Left cardiac atrium (tissue), 4 donors: ENCODE data around the gene KLHL25. TPM values are rescaled to one million over a fixed set of nuclear protein-coding genes. Genes with fewer than 3 reads are reported as not detected.

ENCODE experiments used
- ATAC-seq, 2 donors: fragments of 200-7000 bp; cut with Tn5 transposase; one replicate each; pipeline ENCODE4 v1.9.1; 2020; ENCODE audit warnings: mild to moderate bottlenecking in 2 of 2, moderate library complexity in 2 of 2
- DNase-seq: peaks from one replicate; pipeline ENCODE4 v3.0.0-alpha.2; 2020
- intact Hi-C, 2 donors: fragments of 100-400 bp; cut with DNase I; formaldehyde crosslinking; loops; one replicate each; pipeline versions ENCODE4 v1.14.1 to v1.15.1; 2022 to 2023
- total RNA-seq, 2 donors: library from RNA; stranded (reverse); fragmentation: NEBNext Ultra II Directional; extraction: Animal tissue kit (Norgen Biotek cat#: 25700); gene quantifications; one replicate each; pipeline ENCODE4 v1.2.1, GENCODE V29; 2021
- donor health status: DM: no; HTN: yes; CAD: no.
- donor health status: DM: no; HTN: yes; CAD: no; lungs with severe emphysema.
- donor health status: DM: yes; HTN: yes; CAD: no.
- donor health status: Dilated cardiomyopathy.

KLHL25 gene
- total RNA-seq, 2 donors from 2014 or later, result 5.9 to 7.3 TPM

DNA sequence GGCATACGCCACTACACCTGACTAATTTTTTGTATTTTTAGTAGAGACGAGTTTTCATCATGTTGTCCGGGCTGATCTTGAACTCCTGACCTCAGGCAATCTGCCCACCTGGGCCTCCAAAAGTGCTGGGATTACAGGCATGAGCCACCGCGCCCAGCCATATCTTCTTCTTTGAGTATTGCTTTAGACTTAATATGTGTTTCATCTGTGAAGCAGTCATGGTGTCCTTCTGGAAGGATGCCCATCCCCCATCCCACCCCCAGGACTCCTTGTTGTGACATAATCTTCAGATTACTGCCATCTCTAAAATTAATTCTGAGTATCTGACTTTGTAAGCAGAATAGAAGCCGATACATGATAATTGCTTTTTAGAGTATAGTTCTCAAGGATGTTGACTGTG lies 57.7 kb downstream of the KLHL25 start:
- no peak for ATAC-seq
- intact Hi-C loops, result no loop called here
- DNase-seq, result no peak

DNA sequence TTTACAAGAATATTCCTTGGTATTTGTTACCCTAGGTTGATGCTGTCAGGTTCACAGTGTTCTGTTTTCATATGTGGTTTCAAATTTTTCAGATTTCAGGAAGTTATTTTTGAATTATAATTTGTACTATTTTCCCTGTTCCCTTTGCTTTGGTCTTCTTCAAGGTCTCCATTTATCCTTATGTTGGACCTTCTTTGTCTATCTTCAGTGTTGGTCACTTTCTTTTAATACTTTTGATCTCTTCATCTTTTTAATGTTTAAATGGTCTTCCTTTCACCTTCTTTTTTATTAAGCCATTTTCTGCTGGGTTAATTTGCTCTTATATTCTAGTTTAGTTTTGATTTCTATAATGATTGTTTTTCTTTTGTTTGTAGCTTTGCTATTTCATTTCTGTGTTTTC lies 61.3 kb downstream of the KLHL25 start:
- DNase-seq, result no peak
- intact Hi-C loops, result no loop called here
- no peak for ATAC-seq

GRCh38 chr15:85730001-85730820 lies 64.5 kb downstream of the KLHL25 start:
- no peak for DNase-seq
- ATAC-seq, result peak; percentile 61 to 74
- intact Hi-C loops, result no loop called here

DNA sequence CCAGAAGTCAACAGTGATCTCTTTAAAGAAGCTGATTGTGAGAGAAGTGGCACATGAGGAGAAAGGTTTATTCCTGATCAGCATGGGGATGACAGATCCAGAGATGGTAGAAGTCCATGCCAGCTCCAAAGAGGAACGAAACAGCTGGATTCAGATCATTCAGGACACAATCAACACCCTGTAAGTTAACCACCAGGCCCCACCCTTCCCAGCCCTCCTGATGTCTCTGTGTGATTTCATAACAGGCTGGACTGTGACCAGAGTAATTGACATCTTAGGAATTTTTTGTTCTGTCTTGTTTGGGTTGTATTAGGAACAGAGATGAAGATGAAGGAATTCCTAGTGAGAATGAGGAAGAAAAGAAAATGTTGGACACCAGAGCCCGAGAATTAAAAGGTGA lies 67.7 kb downstream of the KLHL25 start:
- DNase-seq (peak; percentile 52), ATAC-seq (peak; percentile 23 to 26)
- intact Hi-C loops, result loop anchor here in 1 of 2 donors (10.0 kb wide), 1 partner anchor 242 kb away; no protein-coding TSS in a partner anchor

- no peak for DNase-seq
- intact Hi-C loops, result loop anchor here in 1 of 2 donors (10.0 kb wide), 1 partner anchor 242 kb away; no protein-coding TSS in a partner anchor
- ATAC-seq, result no peak
Observed at GRCh38 chr15:85726454-85726853, 68.3 kb downstream of the KLHL25 start.

DNA sequence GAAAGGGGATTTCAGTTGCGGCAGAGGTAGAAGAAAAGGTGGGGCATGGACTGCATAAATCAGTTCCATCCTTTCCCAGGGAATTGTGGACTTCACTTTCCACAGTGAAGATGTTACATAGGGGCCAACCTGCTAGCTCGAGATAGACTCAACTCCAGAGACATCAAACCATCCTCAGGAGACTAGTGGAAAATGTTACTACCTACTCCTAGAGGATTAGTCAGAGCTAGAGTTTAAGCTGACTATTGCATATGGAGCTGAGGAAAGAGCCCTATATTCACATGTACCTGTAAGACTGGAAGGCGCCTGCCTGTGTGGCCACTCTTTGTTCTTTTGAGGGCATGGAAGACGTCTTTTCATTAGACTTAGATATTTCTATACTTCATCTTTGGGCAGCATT lies 69.2 kb downstream of the KLHL25 start:
- ATAC-seq (peak in 1 of 2 donors; percentile 6), DNase-seq (no peak)
- intact Hi-C loops, result loop anchor here in 1 of 2 donors (10.0 kb wide), 1 partner anchor 241 kb away; no protein-coding TSS in a partner anchor

- ATAC-seq (peak; percentile 62 to 67), DNase-seq (no peak)
- intact Hi-C loops, result loop anchor here in 1 of 2 donors (10.0 kb wide), 1 partner anchor 240 kb away; no protein-coding TSS in a partner anchor
Observed at GRCh38 chr15:85725019-85725418, 69.7 kb downstream of the KLHL25 start.

DNA sequence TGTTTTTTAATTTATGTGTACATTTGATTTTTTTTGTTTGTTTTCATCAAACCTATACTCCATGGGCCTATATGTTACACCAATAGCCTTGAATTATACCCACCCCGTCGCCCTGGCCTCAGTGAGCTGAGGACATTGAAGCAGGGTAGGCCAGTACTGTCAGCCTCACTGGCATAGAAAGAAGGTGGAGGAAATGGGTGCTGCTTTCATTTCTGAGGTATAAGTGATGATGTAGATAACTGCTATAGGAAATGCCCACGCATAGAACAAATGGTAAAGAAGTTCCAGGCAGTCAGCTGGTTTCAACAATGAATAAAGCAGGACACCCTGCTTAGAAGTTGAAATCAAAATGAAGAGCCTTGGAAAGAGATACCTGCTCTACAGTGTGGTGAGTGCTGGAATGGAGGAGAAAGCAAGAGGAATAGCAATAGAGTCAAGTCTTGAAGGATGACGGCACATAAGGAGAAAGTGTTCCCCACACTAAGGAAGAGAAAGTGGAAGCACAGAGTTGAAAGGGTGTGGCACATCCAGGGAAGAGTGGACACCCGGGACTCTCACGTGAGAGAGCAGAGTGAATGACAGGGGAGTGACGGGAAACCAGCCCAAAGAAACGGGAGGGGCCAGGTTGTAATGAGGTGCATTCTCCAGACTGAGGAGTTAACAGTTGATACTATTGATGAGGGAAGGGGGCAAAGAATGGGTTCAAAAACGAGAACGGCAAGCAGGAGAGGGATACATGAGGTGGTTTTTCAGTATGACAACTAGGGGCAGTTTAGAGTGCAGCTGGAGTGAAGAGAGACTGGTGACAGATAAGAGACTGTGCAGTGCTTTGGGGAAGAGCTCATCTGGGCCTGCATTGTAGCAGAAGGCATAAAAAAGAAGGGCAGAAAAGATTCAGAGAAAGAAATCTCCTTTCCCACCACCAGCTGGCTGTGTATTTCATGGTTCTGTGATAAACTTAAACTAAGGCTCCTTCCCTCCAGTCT lies 70.5 kb downstream of the KLHL25 start:
- DNase-seq, result no peak
- peak; percentile 44 to 58 for ATAC-seq
- intact Hi-C loops, result loop anchor here in 1 of 2 donors (10.0 kb wide), 1 partner anchor 239 kb away; no protein-coding TSS in a partner anchor

- DNase-seq (no peak), ATAC-seq (no peak)
- intact Hi-C loops, result loop anchor here in 1 of 2 donors (10.0 kb wide), 1 partner anchor 238 kb away; no protein-coding TSS in a partner anchor
Observed at GRCh38 chr15:85722374-85723152, 72.2 kb downstream of the KLHL25 start.

DNA sequence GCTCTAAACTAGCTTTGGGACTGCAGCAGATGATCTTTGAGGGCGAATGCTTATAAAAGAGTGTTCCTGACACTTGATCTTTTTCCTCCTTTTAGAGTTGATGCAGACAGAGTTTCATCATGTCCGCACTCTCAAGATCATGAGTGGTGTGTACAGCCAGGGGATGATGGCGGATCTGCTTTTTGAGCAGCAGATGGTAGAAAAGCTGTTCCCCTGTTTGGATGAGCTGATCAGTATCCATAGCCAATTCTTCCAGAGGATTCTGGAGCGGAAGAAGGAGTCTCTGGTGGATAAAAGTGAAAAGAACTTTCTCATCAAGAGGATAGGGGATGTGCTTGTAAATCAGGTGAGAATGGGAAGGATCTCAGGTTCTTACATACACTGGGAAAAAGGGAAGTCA lies 75.7 kb downstream of the KLHL25 start:
- ATAC-seq (no peak), DNase-seq (no peak)
- intact Hi-C loops, result no loop called here

DNA sequence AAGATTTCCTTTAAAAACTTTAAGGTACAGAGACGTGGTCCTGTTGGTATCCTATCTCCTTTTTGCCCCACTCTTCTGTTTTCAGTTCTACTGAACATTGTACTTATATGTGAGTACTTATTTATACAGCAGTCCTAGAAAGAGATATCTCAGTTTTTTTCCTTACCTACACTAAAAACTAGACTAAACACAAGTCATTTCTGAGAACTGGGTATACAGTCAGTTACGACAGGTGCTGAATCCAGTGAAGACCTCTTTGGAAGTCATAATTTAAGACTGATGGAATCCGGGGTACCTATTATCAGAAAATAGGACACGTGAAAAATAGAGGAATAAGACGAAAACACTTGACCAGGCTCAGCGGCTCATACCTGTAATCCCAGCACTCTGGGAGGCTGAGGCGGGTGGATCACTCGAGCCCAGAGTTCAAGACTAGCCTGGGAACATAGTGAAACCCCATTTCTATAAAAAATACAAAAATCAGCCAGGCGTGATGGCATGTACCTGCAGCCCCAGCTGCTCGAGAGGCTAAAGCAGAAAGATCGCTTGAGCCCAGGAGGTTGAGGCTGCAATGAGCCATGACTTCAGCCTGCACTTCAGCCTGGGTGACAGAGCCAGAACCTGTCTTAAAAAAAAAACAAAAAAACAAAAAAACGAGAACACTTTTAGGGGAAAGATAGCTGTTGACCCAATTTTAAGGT lies 76.3 kb downstream of the KLHL25 start:
- ATAC-seq, result no peak
- intact Hi-C loops, result no loop called here
- DNase-seq, result no peak

- intact Hi-C loops, result no loop called here
- peak in 1 of 2 donors; percentile 24 for ATAC-seq
- DNase-seq, result no peak
Observed at GRCh38 chr15:85717212-85717611, 77.5 kb downstream of the KLHL25 start.

DNA sequence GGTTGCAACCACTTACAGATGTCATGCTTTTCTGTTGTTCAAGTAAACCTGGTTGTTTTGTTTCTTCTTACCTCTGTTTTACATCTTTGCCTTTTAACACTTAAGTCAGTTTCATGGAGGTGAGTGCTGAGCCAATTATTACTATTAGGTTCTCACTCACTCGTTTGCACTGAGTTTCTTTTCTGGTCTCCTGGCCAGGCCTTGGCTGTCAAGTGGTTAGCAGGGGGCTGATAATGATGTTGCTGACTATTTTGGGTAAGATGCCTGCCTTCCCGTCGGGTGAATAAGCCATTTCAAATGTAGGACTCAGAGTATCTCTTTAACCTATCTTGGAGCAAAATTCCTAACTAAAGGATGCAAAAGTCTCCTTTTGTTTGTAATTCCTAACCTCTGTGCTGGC lies 78.5 kb downstream of the KLHL25 start:
- intact Hi-C loops, result no loop called here
- peak; percentile 59 to 74 for ATAC-seq

DNA sequence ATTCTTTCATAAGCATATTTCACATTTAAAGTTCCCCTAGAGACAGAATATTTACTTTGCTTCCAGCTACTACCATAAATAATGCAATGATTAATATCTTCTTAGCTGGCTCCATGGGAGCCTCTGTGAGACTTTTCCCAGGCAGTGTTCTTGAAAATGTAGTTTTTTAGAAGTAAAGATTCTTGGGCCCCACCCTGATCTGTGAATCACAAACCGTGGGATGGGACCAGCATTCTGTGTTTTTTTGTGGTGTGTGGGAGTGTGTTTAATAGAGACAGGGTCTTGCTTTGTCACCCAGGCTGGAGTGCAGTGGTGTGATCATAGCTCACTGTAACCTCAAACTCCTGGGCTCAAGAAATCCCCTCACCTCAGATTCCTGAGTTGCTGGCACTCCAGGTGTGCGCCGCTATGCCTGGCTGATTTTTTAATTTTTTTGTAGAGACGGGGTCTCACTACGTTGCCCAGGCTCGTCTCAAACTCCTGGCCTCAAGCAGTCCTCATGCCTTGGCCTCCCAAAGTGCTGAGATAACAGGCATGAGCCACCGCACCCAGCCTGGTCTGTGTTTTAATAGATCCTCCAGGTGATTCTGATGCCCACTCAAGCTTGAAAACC lies 83.0 kb downstream of the KLHL25 start:
- no peak for DNase-seq
- intact Hi-C loops, result no loop called here
- ATAC-seq, result no peak

More for the DNA sequence above, 78.5 kb downstream of the KLHL25 start:
- DNase-seq, result no peak

GRCh38 chr15:85710340-85710842 lies 84.3 kb downstream of the KLHL25 start:
- ATAC-seq (no peak), DNase-seq (no peak)
- intact Hi-C loops, result no loop called here
